ENCODE data around the gene SNTG2. TPM values are rescaled to one million over a fixed set of nuclear protein-coding genes. Genes with fewer than 3 reads are reported as not detected.
"Not testable (repeated sequence)": the region's sequence is repeated elsewhere in the genome, so short reads cannot be mapped to it uniquely, and the experiment has no call there.

Gene SNTG2
- total RNA-seq, 6 experiments from 2014 or later, result not detected

GRCh38 chr2:1104364-1104763, 153.7 kb downstream of the SNTG2 start:
- WGBS (ENCODE audit: insufficient coverage, low coverage, low lambda C conversion rate, missing lambda C conversion rate), result 58% methylated on average over 8 of the region's 8 CpGs
- H3K4me1 ChIP-seq, result no peaks in the 10 kb centered on the region
- DNase-seq (no peak), ATAC-seq (no peak)
- no peaks in the 10 kb centered on the region for H3K36me3 ChIP-seq
- intact Hi-C loops (cut with DNase I), result no loop called here
- no peak overlapping the region for H3K27ac ChIP-seq
- TF ChIP-seq, protein P1, sequence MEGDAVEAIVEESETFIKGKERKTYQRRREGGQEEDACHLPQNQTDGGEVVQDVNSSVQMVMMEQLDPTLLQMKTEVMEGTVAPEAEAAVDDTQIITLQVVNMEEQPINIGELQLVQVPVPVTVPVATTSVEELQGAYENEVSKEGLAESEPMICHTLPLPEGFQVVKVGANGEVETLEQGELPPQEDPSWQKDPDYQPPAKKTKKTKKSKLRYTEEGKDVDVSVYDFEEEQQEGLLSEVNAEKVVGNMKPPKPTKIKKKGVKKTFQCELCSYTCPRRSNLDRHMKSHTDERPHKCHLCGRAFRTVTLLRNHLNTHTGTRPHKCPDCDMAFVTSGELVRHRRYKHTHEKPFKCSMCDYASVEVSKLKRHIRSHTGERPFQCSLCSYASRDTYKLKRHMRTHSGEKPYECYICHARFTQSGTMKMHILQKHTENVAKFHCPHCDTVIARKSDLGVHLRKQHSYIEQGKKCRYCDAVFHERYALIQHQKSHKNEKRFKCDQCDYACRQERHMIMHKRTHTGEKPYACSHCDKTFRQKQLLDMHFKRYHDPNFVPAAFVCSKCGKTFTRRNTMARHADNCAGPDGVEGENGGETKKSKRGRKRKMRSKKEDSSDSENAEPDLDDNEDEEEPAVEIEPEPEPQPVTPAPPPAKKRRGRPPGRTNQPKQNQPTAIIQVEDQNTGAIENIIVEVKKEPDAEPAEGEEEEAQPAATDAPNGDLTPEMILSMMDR (IDR thresholded peaks at IDR 0.05), result no peak
- no peak overlapping the region for H3K4me3 ChIP-seq
- no peaks in the 10 kb centered on the region for H3K9me3 ChIP-seq
- no peaks in the 10 kb centered on the region for H3K27me3 ChIP-seq

GRCh38 chr2:1106344-1106743, 155.7 kb downstream of the SNTG2 start:
- 76% methylated on average over 13 of the region's 14 CpGs for WGBS (ENCODE audit: insufficient coverage, low coverage, low lambda C conversion rate, missing lambda C conversion rate)
- intact Hi-C loops (cut with DNase I); H3K4me3 ChIP-seq; H3K27me3 ChIP-seq; H3K9me3 ChIP-seq; H3K36me3 ChIP-seq; ATAC-seq; H3K4me1 ChIP-seq; H3K27ac ChIP-seq; DNase-seq: not testable (repeated sequence)

DNA sequence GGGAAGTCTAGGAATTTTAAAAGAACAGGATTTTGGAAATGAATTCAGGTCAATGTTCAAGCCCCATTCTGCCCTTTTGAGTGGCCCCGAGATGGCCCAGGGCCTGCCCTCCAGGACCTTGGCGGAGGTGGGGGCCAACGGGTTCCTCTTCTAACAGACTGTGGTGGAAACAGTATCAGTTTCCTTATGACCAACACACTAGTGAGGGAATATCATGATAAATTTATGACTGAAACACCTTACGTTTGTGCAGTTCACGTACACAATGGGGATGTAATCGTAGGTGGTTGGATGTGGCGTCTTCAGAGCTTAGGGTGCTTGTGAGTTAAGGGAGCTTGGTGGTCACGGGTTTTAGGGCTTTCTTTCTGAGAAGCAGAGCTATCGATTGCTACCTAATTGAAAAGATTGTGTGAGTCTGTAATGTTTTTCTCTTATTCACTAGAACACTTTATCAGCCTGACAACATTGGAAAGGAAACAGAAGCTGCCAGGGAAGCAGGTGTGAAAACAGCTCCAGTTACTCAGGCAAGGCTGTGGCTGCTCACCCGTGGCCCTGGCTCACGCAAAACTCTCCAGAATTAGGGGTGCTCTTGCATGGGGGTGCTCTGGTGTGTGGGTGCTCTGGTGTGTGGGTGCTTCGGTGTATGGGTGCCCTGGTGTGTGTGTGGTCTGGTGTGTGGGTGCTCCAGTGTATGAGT, 165.3 kb downstream of the SNTG2 start:
- H3K27ac ChIP-seq, result no peak overlapping the region
- H3K27me3 ChIP-seq, result no peaks in the 10 kb centered on the region
- no peak overlapping the region for H3K4me3 ChIP-seq
- H3K9me3 ChIP-seq, result no peaks in the 10 kb centered on the region
- no peaks in the 10 kb centered on the region for H3K4me1 ChIP-seq
- 53% methylated on average over 8 of the region's 12 CpGs for WGBS (ENCODE audit: insufficient coverage, low coverage, low lambda C conversion rate, missing lambda C conversion rate)
- no peak for DNase-seq
- no peak for TF ChIP-seq POLR2A (IDR thresholded peaks at IDR 0.05)
- TF ChIP-seq, protein P1 (IDR thresholded peaks at IDR 0.05), result no peak
- intact Hi-C loops (cut with DNase I), result no loop called here
- H3K36me3 ChIP-seq, result no peaks in the 10 kb centered on the region
- ATAC-seq, result no peak

DNA sequence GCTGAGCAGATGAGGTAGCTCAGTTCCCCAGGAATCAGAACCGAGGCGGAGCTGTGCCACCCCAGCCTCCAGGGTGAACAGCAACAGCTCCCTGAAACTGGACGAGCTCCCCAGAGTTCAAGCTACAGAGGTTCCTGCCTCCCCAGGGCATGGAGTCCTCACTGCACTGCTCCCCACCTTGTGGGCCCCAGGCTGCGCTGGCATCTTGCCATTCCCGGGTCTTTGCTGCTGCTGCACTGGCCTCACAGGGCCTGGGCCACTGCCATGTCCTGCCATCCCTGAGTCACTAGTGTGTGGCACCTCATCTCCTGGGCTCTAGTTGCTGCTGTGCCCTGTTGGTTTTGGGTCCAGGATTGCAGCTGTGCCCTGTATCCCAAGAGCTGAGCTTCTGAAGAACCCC, 166.9 kb downstream of the SNTG2 start:
- Histone ChIP-seq H3K4me1 (no peaks in the 10 kb centered on the region), H3K36me3 (no peaks in the 10 kb centered on the region), H3K9me3 (no peaks in the 10 kb centered on the region), H3K27ac (no peak overlapping the region), H3K27me3 (no peaks in the 10 kb centered on the region), H3K4me3 (no peak overlapping the region)
- intact Hi-C loops (cut with DNase I), result no loop called here
- WGBS (ENCODE audit: insufficient coverage, low coverage, low lambda C conversion rate, missing lambda C conversion rate), result 80% methylated on average over 1 of the region's 5 CpGs
- TF ChIP-seq POLR2A (IDR thresholded peaks at IDR 0.05), result no peak
- TF ChIP-seq, protein P1 (IDR thresholded peaks at IDR 0.05), result no peak
- no peak for DNase-seq
- no peak for ATAC-seq

GRCh38 chr2:1125217-1125616, 174.6 kb downstream of the SNTG2 start:
- no peak overlapping the region for H3K4me3 ChIP-seq
- no peak for ATAC-seq
- TF ChIP-seq, protein P1 (IDR thresholded peaks at IDR 0.05), result no peak
- no peak for TF ChIP-seq POLR2A (IDR thresholded peaks at IDR 0.05)
- WGBS (ENCODE audit: insufficient coverage, low coverage, low lambda C conversion rate, missing lambda C conversion rate), result 14% methylated on average over 1 of the region's 1 CpG
- H3K27ac ChIP-seq, result no peak overlapping the region
- no peaks in the 10 kb centered on the region for H3K36me3 ChIP-seq
- no peak for DNase-seq
- intact Hi-C loops (cut with DNase I), result no loop called here
- H3K4me1 ChIP-seq, result no peaks in the 10 kb centered on the region
- no peaks in the 10 kb centered on the region for H3K9me3 ChIP-seq
- H3K27me3 ChIP-seq, result no peaks in the 10 kb centered on the region
